ENCODE results near the gene NSUN7. TPM values are rescaled to one million over a fixed set of nuclear protein-coding genes. Genes with fewer than 3 reads are reported as not detected.

NSUN7 gene
- total RNA-seq, 3 donors from 2014 or later (not counting 1 experiment from before 2014, with no cell fraction given) = 0.14 to 0.23 TPM; not detected in 1

DNA sequence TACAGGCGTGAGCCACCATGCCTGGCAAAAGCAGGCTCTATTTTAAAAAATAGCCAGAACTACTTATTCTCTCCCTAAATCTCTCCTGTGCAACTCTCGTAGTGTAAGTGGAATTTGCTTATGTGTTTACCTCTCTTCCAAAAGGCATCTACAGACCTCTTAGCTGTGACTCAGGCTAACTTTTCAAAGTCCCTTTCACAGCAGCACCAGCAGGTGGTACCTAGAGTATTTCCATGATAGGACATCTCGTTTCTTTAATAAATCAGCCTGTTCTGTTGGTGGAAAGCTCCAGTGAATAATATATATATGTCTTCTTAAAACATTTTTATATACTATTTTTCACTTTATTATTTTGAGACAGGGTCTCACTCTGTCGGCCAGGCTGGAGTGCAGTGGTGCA, 89.0 kb downstream of the NSUN7 start:
- no peak overlapping the region for H3K27ac ChIP-seq (ENCODE audit: low read length)
- no peaks in the 10 kb centered on the region for H3K4me1 ChIP-seq (ENCODE audit: control insufficient read depth, insufficient read depth, low read length)
- no peak overlapping the region for H3K27ac Mint-ChIP-seq
- TF ChIP-seq, protein P1, sequence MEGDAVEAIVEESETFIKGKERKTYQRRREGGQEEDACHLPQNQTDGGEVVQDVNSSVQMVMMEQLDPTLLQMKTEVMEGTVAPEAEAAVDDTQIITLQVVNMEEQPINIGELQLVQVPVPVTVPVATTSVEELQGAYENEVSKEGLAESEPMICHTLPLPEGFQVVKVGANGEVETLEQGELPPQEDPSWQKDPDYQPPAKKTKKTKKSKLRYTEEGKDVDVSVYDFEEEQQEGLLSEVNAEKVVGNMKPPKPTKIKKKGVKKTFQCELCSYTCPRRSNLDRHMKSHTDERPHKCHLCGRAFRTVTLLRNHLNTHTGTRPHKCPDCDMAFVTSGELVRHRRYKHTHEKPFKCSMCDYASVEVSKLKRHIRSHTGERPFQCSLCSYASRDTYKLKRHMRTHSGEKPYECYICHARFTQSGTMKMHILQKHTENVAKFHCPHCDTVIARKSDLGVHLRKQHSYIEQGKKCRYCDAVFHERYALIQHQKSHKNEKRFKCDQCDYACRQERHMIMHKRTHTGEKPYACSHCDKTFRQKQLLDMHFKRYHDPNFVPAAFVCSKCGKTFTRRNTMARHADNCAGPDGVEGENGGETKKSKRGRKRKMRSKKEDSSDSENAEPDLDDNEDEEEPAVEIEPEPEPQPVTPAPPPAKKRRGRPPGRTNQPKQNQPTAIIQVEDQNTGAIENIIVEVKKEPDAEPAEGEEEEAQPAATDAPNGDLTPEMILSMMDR (IDR thresholded peaks at IDR 0.05) = no peak
- H3K4me1 Mint-ChIP-seq = no peaks in the 10 kb centered on the region
- no peak for ATAC-seq
- no peak overlapping the region for H3K4me3 ChIP-seq (ENCODE audit: low read length)
- no peak for DNase-seq
- no peaks in the 10 kb centered on the region for H3K36me3 ChIP-seq (ENCODE audit: control insufficient read depth, insufficient read depth, low read length)
- 89% methylated on average over 2 of the region's 4 CpGs for WGBS (ENCODE audit: insufficient coverage)
- H3K27me3 ChIP-seq (ENCODE audit: control insufficient read depth, insufficient read depth, low read length) = no peaks in the 10 kb centered on the region
- no peak overlapping the region for H3K4me3 Mint-ChIP-seq
- H3K9me3 Mint-ChIP-seq = no peaks in the 10 kb centered on the region
- intact Hi-C loops (cut with micrococcal nuclease) = no loop called here
- H3K9me3 ChIP-seq (ENCODE audit: control insufficient read depth, insufficient read depth, low read length) = no peaks in the 10 kb centered on the region
- H3K36me3 Mint-ChIP-seq = no peaks in the 10 kb centered on the region
- H3K27me3 Mint-ChIP-seq (ENCODE audit: low read depth in 2 of 2) = peaks cover 0 to 4% of the 10 kb centered on the region in 2 donors

DNA sequence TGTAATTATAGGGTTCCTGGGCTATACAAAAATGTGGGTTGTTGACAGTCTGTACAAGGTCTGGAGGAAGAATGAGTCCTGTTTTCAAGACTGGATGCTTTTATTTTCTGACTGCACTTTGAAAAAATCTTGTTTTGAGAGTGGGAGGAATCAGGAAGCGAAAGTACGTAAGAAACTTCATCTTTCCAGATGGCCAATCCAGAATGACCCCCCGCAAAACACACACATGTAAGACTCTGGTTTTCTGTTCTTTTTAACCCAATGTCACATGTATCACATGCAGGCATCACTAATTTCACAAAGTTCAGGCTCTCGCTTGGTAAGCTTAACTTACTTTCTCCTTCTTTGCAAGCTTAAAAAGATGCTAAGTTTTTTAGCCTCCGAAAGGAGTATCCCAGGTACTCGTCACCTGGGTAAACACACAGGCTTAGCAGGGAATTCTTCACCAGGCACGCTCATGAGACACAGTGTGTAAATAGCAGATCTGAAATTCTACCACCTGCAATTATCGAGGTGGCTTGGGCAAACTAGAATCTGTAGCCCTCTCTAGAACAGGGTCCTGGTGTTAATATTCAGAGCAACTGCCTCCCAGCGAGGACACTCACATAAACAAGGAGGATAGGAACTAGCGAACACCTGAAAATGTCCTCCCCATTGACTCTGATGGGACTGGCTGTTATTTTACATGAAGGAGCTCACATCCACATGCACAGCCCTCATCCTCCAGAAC, 90.7 kb downstream of the NSUN7 start:
- H3K4me3 ChIP-seq (ENCODE audit: low read length) = no peak overlapping the region
- H3K4me3 Mint-ChIP-seq = no peak overlapping the region

DNA sequence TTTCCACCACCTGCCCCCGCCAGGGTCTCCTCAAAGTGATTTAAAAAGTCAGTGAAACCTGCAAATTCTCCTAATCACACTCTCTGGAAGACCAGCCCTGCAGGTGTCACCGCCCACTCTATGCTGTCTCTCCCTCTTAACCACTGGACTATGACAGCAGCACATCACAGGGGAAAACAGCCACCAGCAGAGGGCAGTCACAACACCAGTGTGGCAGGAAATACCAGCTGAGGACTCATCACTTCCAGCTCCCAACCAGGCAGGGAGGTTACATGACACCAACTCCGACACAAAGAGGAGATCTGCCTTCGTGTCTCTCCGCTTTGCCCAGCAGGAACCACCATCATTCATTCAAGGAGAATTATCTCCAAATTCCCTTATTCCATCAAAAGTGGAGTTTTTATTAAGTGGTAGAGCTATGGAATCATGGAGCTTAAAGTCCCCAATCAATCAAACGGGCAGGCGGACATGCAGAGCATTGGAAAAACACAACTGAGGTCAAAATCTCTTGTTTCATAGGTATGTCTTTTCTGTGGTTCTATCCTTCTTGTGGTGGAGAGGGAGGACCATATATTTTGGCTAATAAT, 91.3 kb downstream of the NSUN7 start:
- ATAC-seq (peak in 2 of 3 donors; percentile 69 to 70), DNase-seq (peak in 1 of 2 donors; percentile 68)
- WGBS (ENCODE audit: insufficient coverage) = 75% methylated on average over 5 of the region's 7 CpGs
- Mint-ChIP-seq H3K36me3 (no peaks in the 10 kb centered on the region), H3K9me3 (no peaks in the 10 kb centered on the region), H3K27me3 (ENCODE audit: low read depth in 2 of 2) (peaks cover 0 to 4% of the 10 kb centered on the region in 2 donors), H3K4me1 (no peaks in the 10 kb centered on the region), H3K27ac (no peak overlapping the region), H3K4me3 (no peak overlapping the region)
- TF ChIP-seq, protein P1 (IDR thresholded peaks at IDR 0.05) = peak; percentile 22
- Histone ChIP-seq H3K4me3 (ENCODE audit: low read length) (no peak overlapping the region), H3K27ac (ENCODE audit: low read length) (no peak overlapping the region), H3K27me3 (ENCODE audit: control insufficient read depth, insufficient read depth, low read length) (no peaks in the 10 kb centered on the region), H3K4me1 (ENCODE audit: control insufficient read depth, insufficient read depth, low read length) (no peaks in the 10 kb centered on the region), H3K9me3 (ENCODE audit: control insufficient read depth, insufficient read depth, low read length) (no peaks in the 10 kb centered on the region), H3K36me3 (ENCODE audit: control insufficient read depth, insufficient read depth, low read length) (no peaks in the 10 kb centered on the region)
- intact Hi-C loops (cut with micrococcal nuclease) = no loop called here

More for the DNA sequence above, 90.7 kb downstream of the NSUN7 start:
- intact Hi-C loops (cut with micrococcal nuclease) = no loop called here
- Mint-ChIP-seq H3K27me3 (ENCODE audit: low read depth in 2 of 2) (peaks cover 0 to 4% of the 10 kb centered on the region in 2 donors), H3K36me3 (no peaks in the 10 kb centered on the region), H3K4me1 (no peaks in the 10 kb centered on the region), H3K9me3 (no peaks in the 10 kb centered on the region), H3K27ac (no peak overlapping the region)
- Histone ChIP-seq H3K27me3 (ENCODE audit: control insufficient read depth, insufficient read depth, low read length) (no peaks in the 10 kb centered on the region), H3K4me1 (ENCODE audit: control insufficient read depth, insufficient read depth, low read length) (no peaks in the 10 kb centered on the region), H3K36me3 (ENCODE audit: control insufficient read depth, insufficient read depth, low read length) (no peaks in the 10 kb centered on the region), H3K9me3 (ENCODE audit: control insufficient read depth, insufficient read depth, low read length) (no peaks in the 10 kb centered on the region), H3K27ac (ENCODE audit: low read length) (peak overlapping the region; percentile 20)
- whole genome bisulfite sequencing (ENCODE audit: insufficient coverage) = 64% methylated on average over 10 of the region's 10 CpGs
- ATAC-seq (no peak), DNase-seq (no peak)
- TF ChIP-seq, protein P1 (IDR thresholded peaks at IDR 0.05) = no peak
